Type B pancreatic cell (in vitro differentiated cells): ENCODE data around the gene SULT4A1. TPM values are rescaled to one million over a fixed set of nuclear protein-coding genes. Genes with fewer than 3 reads are reported as not detected.
A peak's percentile ranks its signal among the peaks of the same experiment; 100 is the strongest.

Experiments used
- DNase-seq: peaks from one replicate; pipeline ENCODE4 v3.0.0; 2021; ENCODE audit warnings: mixed read lengths; ENCODE audit not compliant: unreplicated experiment; ENCODE audit errors: extremely low spot score
- H3K27ac Mint-ChIP-seq: 2 replicates; pipeline ENCODE4 v1.8.0; 2021; ENCODE audit warnings: mild to moderate bottlenecking, mixed read lengths
- H3K27me3 Mint-ChIP-seq: 2 replicates; pipeline ENCODE4 v1.8.0; 2021; ENCODE audit warnings: mixed read lengths
- H3K36me3 Mint-ChIP-seq: 2 replicates; pipeline ENCODE4 v1.8.0; 2021; ENCODE audit warnings: mixed read lengths
- H3K4me1 Mint-ChIP-seq: one replicate; pipeline ENCODE4 v1.8.0; 2021; ENCODE audit warnings: mixed read lengths; ENCODE audit not compliant: unreplicated experiment
- H3K4me3 Mint-ChIP-seq: 2 replicates; pipeline ENCODE4 v1.8.0; 2021; ENCODE audit warnings: mild to moderate bottlenecking, mixed read lengths
- H3K9me3 Mint-ChIP-seq: 2 replicates; pipeline ENCODE4 v1.8.0; 2021; ENCODE audit warnings: mixed read lengths
- total RNA-seq: library from RNA; stranded (reverse); gene quantifications from 2 replicates; pipeline ENCODE4 v1.2.1, GENCODE V29; 2021; ENCODE audit warnings: low replicate concordance
- TF ChIP-seq, protein P1 (sequence below): fragments of 200-600 bp; sonication (generic); conservative IDR thresholded peaks from 2 replicates; pipeline ENCODE4 v1.5.0; 2021; ENCODE audit warnings: antibody characterized with exemption, mild to moderate bottlenecking

Gene SULT4A1
- total RNA-seq, 1 donor from 2014 or later: 10.8 TPM

DNA sequence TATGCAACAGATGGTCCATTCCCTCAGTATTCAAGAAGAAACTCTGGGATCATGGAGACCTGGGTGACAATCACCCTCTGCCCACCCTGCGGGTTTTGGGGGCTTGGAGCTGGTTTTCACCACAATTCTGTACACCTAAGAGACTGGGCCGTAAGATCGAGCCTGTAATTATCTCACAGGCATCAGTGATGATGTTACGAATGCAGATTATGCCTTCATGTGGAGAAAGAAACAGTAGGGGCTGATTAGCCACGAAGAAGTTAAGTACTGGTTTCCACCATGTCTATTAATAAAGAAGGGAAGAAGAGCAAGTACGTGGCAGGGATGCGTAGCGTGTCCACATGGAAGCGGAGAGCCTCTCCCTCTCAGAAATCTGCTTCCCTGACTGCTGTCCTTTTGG lies 44.9 kb downstream of the SULT4A1 start:
- Mint-ChIP-seq H3K9me3 (no peaks in the 10 kb centered on the region), H3K4me3 (no peak overlapping the region), H3K27ac (no peak overlapping the region), H3K27me3 (no peaks in the 10 kb centered on the region), H3K36me3 (peaks cover 6% of the 10 kb centered on the region), H3K4me1 (peaks cover 21% of the 10 kb centered on the region)
- peak; percentile 29 for DNase-seq
- TF ChIP-seq, protein P1, sequence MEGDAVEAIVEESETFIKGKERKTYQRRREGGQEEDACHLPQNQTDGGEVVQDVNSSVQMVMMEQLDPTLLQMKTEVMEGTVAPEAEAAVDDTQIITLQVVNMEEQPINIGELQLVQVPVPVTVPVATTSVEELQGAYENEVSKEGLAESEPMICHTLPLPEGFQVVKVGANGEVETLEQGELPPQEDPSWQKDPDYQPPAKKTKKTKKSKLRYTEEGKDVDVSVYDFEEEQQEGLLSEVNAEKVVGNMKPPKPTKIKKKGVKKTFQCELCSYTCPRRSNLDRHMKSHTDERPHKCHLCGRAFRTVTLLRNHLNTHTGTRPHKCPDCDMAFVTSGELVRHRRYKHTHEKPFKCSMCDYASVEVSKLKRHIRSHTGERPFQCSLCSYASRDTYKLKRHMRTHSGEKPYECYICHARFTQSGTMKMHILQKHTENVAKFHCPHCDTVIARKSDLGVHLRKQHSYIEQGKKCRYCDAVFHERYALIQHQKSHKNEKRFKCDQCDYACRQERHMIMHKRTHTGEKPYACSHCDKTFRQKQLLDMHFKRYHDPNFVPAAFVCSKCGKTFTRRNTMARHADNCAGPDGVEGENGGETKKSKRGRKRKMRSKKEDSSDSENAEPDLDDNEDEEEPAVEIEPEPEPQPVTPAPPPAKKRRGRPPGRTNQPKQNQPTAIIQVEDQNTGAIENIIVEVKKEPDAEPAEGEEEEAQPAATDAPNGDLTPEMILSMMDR: no peak

DNA sequence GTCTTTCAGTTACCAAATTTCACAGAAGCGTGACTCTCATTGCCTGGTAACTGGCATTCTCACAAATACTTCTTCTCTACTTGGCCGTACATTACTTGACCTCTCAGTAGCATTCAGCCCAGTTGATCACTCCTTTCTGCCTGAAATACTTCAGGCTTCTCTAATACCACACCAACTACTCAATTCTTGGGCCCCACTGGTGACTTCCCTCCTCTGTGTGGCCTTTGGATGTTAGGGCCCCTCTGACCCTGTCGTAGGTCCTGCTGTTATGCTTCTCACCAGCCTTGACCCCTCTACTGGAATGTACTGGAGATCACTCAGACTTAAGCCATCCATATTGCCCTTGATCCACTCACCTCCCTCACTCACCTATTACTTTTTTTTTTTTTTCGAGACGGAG lies 48.0 kb downstream of the SULT4A1 start:
- H3K9me3 Mint-ChIP-seq: no peaks in the 10 kb centered on the region
- peaks cover 6% of the 10 kb centered on the region for H3K36me3 Mint-ChIP-seq
- H3K4me1 Mint-ChIP-seq: peaks cover 23% of the 10 kb centered on the region
- peak overlapping the region; percentile 73 for H3K4me3 Mint-ChIP-seq
- TF ChIP-seq, protein P1: no peak
- peak overlapping the region; percentile 54 for H3K27ac Mint-ChIP-seq
- H3K27me3 Mint-ChIP-seq: no peaks in the 10 kb centered on the region
- no peak for DNase-seq

DNA sequence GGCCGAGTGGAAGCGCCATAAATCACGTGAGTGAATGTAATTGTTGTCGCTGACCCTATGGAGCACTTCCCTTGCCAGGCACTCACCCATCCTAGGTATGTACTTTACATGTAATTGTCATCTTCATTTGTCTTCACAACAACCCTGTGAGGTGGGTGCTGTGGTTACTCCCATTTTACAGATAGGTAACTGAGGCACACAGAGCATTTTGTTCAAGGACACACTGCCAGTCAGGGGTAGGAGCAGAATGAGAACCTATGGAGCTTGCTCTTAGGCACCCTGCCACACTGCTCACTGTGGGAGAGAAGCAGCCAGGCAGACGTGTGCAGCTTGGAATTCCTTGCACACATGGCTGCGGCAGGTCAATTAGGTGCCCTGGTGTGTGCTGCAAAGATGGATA lies 49.4 kb downstream of the SULT4A1 start:
- DNase-seq: peak; percentile 29
- Mint-ChIP-seq H3K4me1 (peaks cover 23% of the 10 kb centered on the region), H3K36me3 (peaks cover 6% of the 10 kb centered on the region), H3K4me3 (peak overlapping the region; percentile 92), H3K27me3 (no peaks in the 10 kb centered on the region), H3K9me3 (no peaks in the 10 kb centered on the region), H3K27ac (peak overlapping the region; percentile 91)
- TF ChIP-seq, protein P1: no peak

DNA sequence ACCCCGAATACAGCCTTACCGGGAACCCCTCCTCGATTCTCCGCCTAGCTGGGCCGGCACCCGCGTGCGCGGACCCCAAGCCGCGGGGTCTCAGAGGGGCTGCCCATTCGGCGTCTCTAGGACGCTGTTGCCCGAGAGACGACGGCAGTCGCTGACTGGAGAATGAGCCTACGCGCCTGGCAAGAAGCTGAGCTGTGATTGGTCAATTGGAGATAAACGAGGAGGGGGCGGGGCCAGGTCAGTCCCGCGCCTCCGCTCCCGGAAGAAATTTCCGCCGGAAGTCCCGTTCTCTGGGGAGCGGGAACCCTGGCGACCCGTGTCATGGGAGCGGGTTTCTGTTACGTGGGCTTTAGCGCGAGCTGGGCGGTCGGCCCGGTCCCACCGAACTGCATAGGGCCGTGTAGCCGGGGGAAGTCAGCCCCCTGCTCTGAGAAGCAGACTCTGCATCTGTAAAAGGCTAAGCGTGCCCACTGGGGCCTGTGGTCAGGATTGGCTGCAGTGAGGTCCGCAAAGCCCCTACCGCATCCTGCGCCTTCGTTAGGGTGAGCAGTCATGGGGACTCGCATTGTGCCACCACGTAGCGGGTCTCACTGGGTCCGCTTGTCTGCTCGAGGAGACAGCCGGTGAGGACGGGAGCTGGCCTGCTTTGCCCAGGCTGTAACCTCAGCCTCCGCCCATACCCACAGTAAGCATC lies 50.0 kb downstream of the SULT4A1 start, which contains the start of gene EFCAB6:
TSS of gene EFCAB6 (minus strand) at position 157 of the 694 bp plus-strand sequence. CDS start 29,987 bp downstream, outside the sequence.
- Mint-ChIP-seq H3K36me3 (peaks cover 6% of the 10 kb centered on the region), H3K9me3 (no peaks in the 10 kb centered on the region), H3K27me3 (no peaks in the 10 kb centered on the region), H3K4me1 (peaks cover 23% of the 10 kb centered on the region), H3K4me3 (peak within 1 kb of the TSS; percentile 92), H3K27ac (peak within 1 kb of the TSS; percentile 91)
- TF ChIP-seq, protein P1: no peak
- DNase-seq: peak; percentile 93

DNA sequence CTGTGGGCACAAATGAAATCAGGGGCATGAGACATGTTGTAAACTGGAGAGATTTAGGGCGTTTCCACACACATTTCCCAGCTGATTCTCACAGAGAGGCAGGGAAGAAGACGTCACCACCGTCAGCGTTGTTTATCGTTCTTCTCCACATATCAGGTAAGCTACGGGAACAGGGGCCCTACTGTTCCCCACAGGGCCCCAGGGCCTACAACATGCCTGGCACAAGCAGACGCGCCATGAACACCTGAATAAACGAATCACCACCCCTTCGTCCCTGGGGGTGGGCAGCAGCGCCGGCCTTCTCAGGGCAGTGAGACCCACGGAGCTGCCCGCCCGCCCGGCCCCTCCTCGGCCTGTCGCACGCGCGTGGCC lies 50.5 kb downstream of the SULT4A1 start:
- H3K27ac Mint-ChIP-seq: peak overlapping the region; percentile 91
- peaks cover 6% of the 10 kb centered on the region for H3K36me3 Mint-ChIP-seq
- H3K27me3 Mint-ChIP-seq: no peaks in the 10 kb centered on the region
- H3K9me3 Mint-ChIP-seq: no peaks in the 10 kb centered on the region
- peak overlapping the region; percentile 92 for H3K4me3 Mint-ChIP-seq
- peaks cover 23% of the 10 kb centered on the region for H3K4me1 Mint-ChIP-seq
- DNase-seq: no peak
- TF ChIP-seq, protein P1: no peak
